H1 (cell line): ENCODE data around the gene RAB14.

ENCODE experiments used
- CREB1 ChIP-seq: IDR thresholded peaks from 2 replicates; pipeline ENCODE4 v1.6.1; 2012; ENCODE audit warnings: inconsistent platforms
- EP300 ChIP-seq, 2 experiments: IDR thresholded peaks; 1 replicate in 1 of 2; 2 replicates in 1 of 2; pipeline ENCODE4 v1.6.1; 2011 to 2012; ENCODE audit warnings: low read depth in 2 of 2, low read length in 2 of 2, mild to moderate bottlenecking in 2 of 2, borderline replicate concordance in 1 of 2, inconsistent platforms in 1 of 2, moderate library complexity in 1 of 2
- EZH2 ChIP-seq: fragments of 200-600 bp; sonication (generic); IDR thresholded peaks from 2 replicates; pipeline ENCODE4 v1.7.1; 2012; ENCODE audit warnings: low read depth, mild to moderate bottlenecking, moderate library complexity, low read length, inconsistent platforms; ENCODE audit not compliant: severe bottlenecking
- HDAC6 ChIP-seq: IDR thresholded peaks from one replicate; pipeline ENCODE4 v1.7.1; 2012; ENCODE audit warnings: low read depth, mild to moderate bottlenecking, inconsistent platforms, low read length, moderate library complexity
- JUND ChIP-seq: IDR thresholded peaks from 2 replicates; pipeline ENCODE4 v1.6.1; 2011; ENCODE audit warnings: mild to moderate bottlenecking, improper control_type of control experiment, low read length
- POLR2A ChIP-seq, 2 experiments: IDR thresholded peaks; 1 replicate in 1 of 2; 2 replicates in 1 of 2; pipeline ENCODE4 v1.6.1; 2011; ENCODE audit warnings: low read depth in 2 of 2, low read length in 2 of 2, mild to moderate bottlenecking in 2 of 2; ENCODE audit errors: control extremely low read depth in 1 of 2
- POLR2AphosphoS5 ChIP-seq: IDR thresholded peaks from 2 replicates; pipeline ENCODE4 v1.6.1; 2011; ENCODE audit warnings: low read depth, low read length
- SIN3A ChIP-seq, 2 experiments: IDR thresholded peaks in 1 of 2; conservative IDR thresholded peaks in 1 of 2; 2 replicates each; pipeline ENCODE4 v1.6.1; 2011 to 2012; ENCODE audit warnings: low read length in 2 of 2, improper control_type of control experiment in 1 of 2, low read depth in 1 of 2, mild to moderate bottlenecking in 1 of 2
- SIX5 ChIP-seq: IDR thresholded peaks from 2 replicates; pipeline ENCODE4 v1.6.1; 2011; ENCODE audit warnings: mild to moderate bottlenecking, low read depth, low read length
- SP1 ChIP-seq: IDR thresholded peaks from 2 replicates; pipeline ENCODE4 v1.6.1; 2011; ENCODE audit warnings: low read depth, low read length
- SRF ChIP-seq: IDR thresholded peaks from 2 replicates; pipeline ENCODE4 v1.6.1; 2011; ENCODE audit warnings: mild to moderate bottlenecking, low read depth, low read length, moderate library complexity
- TEAD4 ChIP-seq: IDR thresholded peaks from 2 replicates; pipeline ENCODE4 v1.6.1; 2012; ENCODE audit warnings: low read depth, low read length, inconsistent platforms, mixed read lengths
- TF ChIP-seq, protein P1 (sequence below), 3 experiments: IDR thresholded peaks; 1 replicate in 2 of 3; 2 replicates in 1 of 3; pipeline versions ENCODE4 v1.5.1 to v1.6.1; 2011; ENCODE audit warnings: low read length in 3 of 3, mild to moderate bottlenecking in 3 of 3, inconsistent platforms in 2 of 3, low read depth in 1 of 3, moderate library complexity in 1 of 3; ENCODE audit not compliant: insufficient read depth in 1 of 3; ENCODE audit errors: control extremely low read depth in 1 of 3

- TF ChIP-seq JUND (no peak), EZH2 (no peak), SP1 (no peak), SIX5 (no peak), POLR2A (IDR thresholded peaks at IDR 0.05; ENCODE audit: control extremely low read depth in 1 of 2, low read depth in 2 of 2, low read length in 2 of 2) (no peak), HDAC6 (no peak), POLR2AphosphoS5 (no peak), EP300 (IDR thresholded peaks at IDR 0.05; ENCODE audit: borderline replicate concordance in 1 of 2, low read depth in 2 of 2, low read length in 2 of 2) (no peak), CREB1 (no peak), SRF (no peak), TEAD4 (no peak), SIN3A (conservative IDR thresholded peaks at IDR 0.05 in 1 of 2, IDR thresholded peaks at IDR 0.05 in 1 of 2; ENCODE audit: low read depth in 1 of 2, low read length in 2 of 2) (no peak)
- TF ChIP-seq, protein P1, sequence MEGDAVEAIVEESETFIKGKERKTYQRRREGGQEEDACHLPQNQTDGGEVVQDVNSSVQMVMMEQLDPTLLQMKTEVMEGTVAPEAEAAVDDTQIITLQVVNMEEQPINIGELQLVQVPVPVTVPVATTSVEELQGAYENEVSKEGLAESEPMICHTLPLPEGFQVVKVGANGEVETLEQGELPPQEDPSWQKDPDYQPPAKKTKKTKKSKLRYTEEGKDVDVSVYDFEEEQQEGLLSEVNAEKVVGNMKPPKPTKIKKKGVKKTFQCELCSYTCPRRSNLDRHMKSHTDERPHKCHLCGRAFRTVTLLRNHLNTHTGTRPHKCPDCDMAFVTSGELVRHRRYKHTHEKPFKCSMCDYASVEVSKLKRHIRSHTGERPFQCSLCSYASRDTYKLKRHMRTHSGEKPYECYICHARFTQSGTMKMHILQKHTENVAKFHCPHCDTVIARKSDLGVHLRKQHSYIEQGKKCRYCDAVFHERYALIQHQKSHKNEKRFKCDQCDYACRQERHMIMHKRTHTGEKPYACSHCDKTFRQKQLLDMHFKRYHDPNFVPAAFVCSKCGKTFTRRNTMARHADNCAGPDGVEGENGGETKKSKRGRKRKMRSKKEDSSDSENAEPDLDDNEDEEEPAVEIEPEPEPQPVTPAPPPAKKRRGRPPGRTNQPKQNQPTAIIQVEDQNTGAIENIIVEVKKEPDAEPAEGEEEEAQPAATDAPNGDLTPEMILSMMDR (IDR thresholded peaks at IDR 0.05; ENCODE audit: control extremely low read depth in 1 of 3, insufficient read depth in 1 of 3, low read depth in 1 of 3, low read length in 3 of 3), result no peak
These were observed 26.2 kb upstream of the RAB14 start for GRCh38 chr9:121227862-121228261.
